Body of pancreas (tissue), 4 donors: ENCODE results near the gene IFT57. TPM values are rescaled to one million over a fixed set of nuclear protein-coding genes. Genes with fewer than 3 reads are reported as not detected.

Experiments used
- ATAC-seq: fragments of 150-250 bp; one replicate; pipeline ENCODE4 v1.9.1; 2016
- DNase-seq, 4 donors: peaks; one replicate each; pipeline ENCODE4 v3.0.0-alpha.2; 2019
- H3K27ac ChIP-seq, 4 donors: fragments of 200-600 bp; sonication (generic); 1 replicate in 3 of 4; 2 replicates in 1 of 4; pipeline versions ENCODE4 v1.5.1 to v1.6.1; 2016 to 2019; ENCODE audit warnings: mild to moderate bottlenecking in 1 of 4, mixed read lengths in 1 of 4, moderate library complexity in 1 of 4
- H3K27me3 ChIP-seq, 2 donors: fragments of 200-600 bp; sonication (generic); one replicate each; pipeline ENCODE4 v1.6.0; 2016; ENCODE audit warnings: mild to moderate bottlenecking in 1 of 2
- H3K36me3 ChIP-seq, 2 donors: fragments of 200-600 bp; sonication (generic); replicated peaks in 1 of 2; 2 replicates each; pipeline ENCODE4 v1.5.1; 2016; ENCODE audit warnings: low read depth in 2 of 2; ENCODE audit not compliant: insufficient read depth in 1 of 2
- H3K4me1 ChIP-seq: fragments of 200-600 bp; sonication (generic); one replicate; pipeline ENCODE4 v1.6.0; 2016
- H3K4me3 ChIP-seq, 2 donors: fragments of 200-600 bp; sonication (generic); 1 replicate in 1 of 2; 2 replicates in 1 of 2; pipeline ENCODE4 v1.5.1; 2016 to 2019
- H3K9me3 ChIP-seq, 3 donors: fragments of 200-600 bp; sonication (generic); 1 replicate in 2 of 3; 2 replicates in 1 of 3; pipeline ENCODE4 v1.5.1; 2016
- POLR2A ChIP-seq, 3 donors: fragments of 450-650 bp; IDR thresholded peaks; one replicate each; pipeline ENCODE4 v1.6.1; 2016; ENCODE audit warnings: antibody characterized with exemption in 3 of 3, mild to moderate bottlenecking in 2 of 3
- WGBS, 2 donors: methylation state at CpG; one replicate each; pipeline ENCODE4 v1.1.5; 2017; 5-methylcytosine and 5-hydroxymethylcytosine counted together
- intact Hi-C: fragments of 100-400 bp; cut with DNase I; formaldehyde crosslinking; loops from one replicate; pipeline ENCODE4 v1.15.1; 2023
- total RNA-seq, 2 donors: library from RNA; depleted of rRNA; stranded (reverse); fragments of >200 nt; gene quantifications; one replicate each; pipeline ENCODE4 v1.1.0, GENCODE V29; 2016
- TF ChIP-seq, protein P1 (sequence below), 7 experiments: fragments of 450-650 bp in 4 of 7; fragments of 200-600 bp in 3 of 7; sonication (generic) in 3 of 7; IDR thresholded peaks; one replicate each; pipeline ENCODE4 v1.5.1; 2016 to 2019; ENCODE audit warnings: antibody characterized with exemption in 7 of 7

The IFT57 gene
- total RNA-seq, 2 donors from 2014 or later: 33.2 to 51.1 TPM

DNA sequence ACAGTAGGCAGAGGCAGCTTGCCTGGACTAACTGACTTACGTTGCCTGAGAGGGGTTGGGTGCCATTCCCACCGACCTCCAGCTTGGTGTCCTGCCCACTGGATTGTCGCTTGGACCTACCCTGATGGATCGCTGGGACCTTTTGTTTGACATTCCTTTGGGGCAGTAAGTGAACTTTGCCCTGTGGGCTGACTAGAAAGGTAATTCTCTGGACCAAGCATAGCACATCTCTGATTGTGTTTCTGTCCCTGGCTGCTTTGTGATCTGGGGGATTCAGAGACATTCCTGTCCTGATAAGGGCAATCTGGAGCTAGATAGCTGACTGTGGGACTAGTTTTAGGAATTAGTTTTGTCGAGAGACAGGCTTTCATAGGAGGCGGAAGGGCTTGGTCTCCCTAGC lies 19.5 kb upstream of the IFT57 start:
- WGBS, 2 donors: 86 to 93% methylated on average over 3 to 6 of the region's 6 CpGs
- Histone ChIP-seq H3K36me3 (no peaks in the 10 kb centered on the region), H3K27ac (no peak overlapping the region), H3K27me3 (no peaks in the 10 kb centered on the region), H3K4me1 (no peaks in the 10 kb centered on the region), H3K9me3 (no peaks in the 10 kb centered on the region), H3K4me3 (no peak overlapping the region)
- intact Hi-C loops: no loop called here
- TF ChIP-seq, protein P1, sequence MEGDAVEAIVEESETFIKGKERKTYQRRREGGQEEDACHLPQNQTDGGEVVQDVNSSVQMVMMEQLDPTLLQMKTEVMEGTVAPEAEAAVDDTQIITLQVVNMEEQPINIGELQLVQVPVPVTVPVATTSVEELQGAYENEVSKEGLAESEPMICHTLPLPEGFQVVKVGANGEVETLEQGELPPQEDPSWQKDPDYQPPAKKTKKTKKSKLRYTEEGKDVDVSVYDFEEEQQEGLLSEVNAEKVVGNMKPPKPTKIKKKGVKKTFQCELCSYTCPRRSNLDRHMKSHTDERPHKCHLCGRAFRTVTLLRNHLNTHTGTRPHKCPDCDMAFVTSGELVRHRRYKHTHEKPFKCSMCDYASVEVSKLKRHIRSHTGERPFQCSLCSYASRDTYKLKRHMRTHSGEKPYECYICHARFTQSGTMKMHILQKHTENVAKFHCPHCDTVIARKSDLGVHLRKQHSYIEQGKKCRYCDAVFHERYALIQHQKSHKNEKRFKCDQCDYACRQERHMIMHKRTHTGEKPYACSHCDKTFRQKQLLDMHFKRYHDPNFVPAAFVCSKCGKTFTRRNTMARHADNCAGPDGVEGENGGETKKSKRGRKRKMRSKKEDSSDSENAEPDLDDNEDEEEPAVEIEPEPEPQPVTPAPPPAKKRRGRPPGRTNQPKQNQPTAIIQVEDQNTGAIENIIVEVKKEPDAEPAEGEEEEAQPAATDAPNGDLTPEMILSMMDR (IDR thresholded peaks at IDR 0.05): no peak
- TF ChIP-seq POLR2A (IDR thresholded peaks at IDR 0.05): no peak
- ATAC-seq (no peak), DNase-seq (no peak)

DNA sequence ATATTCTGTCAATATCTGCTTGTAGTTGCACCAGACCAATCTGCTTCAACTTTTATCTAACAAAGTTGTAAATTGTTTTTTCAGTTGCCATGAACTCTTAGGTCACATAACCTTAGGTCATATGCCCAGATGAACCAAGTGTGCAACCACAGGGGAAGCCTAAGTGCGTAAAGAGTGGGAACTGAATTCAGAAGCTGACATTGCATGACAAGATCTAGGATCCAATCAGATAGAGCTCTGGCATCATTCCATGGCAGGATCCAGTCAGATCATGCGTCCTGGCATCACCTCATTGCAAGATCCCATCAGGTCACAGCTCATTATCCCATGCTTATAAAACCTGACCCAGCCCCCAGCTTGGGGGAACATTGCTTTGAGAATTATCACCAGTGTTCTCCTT lies 18.9 kb upstream of the IFT57 start:
- ATAC-seq (no peak), DNase-seq (no peak)
- WGBS, 2 donors: 83 to 95% methylated on average over 2 of the region's 2 CpGs
- H3K27ac ChIP-seq: no peak overlapping the region
- no peak overlapping the region for H3K4me3 ChIP-seq
- no peaks in the 10 kb centered on the region for H3K4me1 ChIP-seq
- intact Hi-C loops: no loop called here
- no peaks in the 10 kb centered on the region for H3K27me3 ChIP-seq
- TF ChIP-seq, protein P1 (IDR thresholded peaks at IDR 0.05): no peak
- no peak for TF ChIP-seq POLR2A (IDR thresholded peaks at IDR 0.05)
- no peaks in the 10 kb centered on the region for H3K9me3 ChIP-seq
- H3K36me3 ChIP-seq: no peaks in the 10 kb centered on the region

DNA sequence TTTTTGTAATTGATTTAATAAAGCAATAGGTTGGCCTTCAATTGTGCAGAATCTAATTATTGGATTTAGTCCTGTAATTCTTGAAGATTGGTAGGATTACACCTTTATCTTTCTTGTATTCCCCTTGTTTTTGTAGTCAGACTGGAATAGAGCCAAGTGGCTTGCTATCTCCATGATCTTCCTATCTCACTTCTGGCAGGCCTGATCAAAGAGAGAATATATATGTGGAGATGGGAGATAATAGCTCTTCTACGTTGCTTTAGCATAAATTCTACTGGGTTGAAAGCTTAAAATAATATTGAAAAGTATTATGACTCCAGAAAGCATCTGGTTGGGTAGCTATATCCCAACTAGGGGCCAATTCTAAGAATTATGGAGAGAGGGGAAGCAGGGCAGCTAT lies 16.9 kb upstream of the IFT57 start:
- ATAC-seq (no peak), DNase-seq (no peak)
- intact Hi-C loops: no loop called here
- Histone ChIP-seq H3K27ac (no peak overlapping the region), H3K4me3 (no peak overlapping the region), H3K27me3 (no peaks in the 10 kb centered on the region), H3K4me1 (no peaks in the 10 kb centered on the region), H3K9me3 (no peaks in the 10 kb centered on the region), H3K36me3 (no peaks in the 10 kb centered on the region)
- TF ChIP-seq POLR2A (IDR thresholded peaks at IDR 0.05): no peak
- TF ChIP-seq, protein P1 (IDR thresholded peaks at IDR 0.05): no peak
- WGBS, 2 donors: 76 to 78% methylated on average over 1 of the region's 1 CpG

DNA sequence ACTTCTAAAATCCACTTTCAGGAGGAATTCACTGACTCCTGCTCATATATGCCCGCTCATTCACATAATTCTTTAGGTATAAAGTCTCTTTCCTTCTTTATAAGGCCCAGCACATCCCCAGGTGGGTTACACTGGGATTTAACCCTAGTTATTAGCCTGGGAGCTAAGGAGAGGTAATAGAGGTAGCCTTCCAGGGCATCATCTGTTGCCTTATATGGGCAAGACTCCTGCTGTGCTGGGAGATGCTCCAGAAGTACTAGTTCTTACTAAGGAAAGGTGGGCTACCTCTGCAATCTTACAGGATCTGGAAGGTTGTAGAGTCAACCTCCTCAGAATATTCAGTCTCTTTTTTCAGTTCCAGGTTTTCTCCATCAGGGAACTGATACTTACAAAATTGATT lies 13.1 kb upstream of the IFT57 start:
- DNase-seq: no peak
- intact Hi-C loops: no loop called here
- Histone ChIP-seq H3K36me3 (no peaks in the 10 kb centered on the region), H3K4me3 (no peak overlapping the region), H3K4me1 (no peaks in the 10 kb centered on the region), H3K27ac (no peak overlapping the region), H3K9me3 (no peaks in the 10 kb centered on the region), H3K27me3 (no peaks in the 10 kb centered on the region)
- no peak for TF ChIP-seq POLR2A (IDR thresholded peaks at IDR 0.05)
- TF ChIP-seq, protein P1 (IDR thresholded peaks at IDR 0.05): no peak
- 100% methylated on average over 1 of the region's 1 CpG for WGBS, 2 donors
- no peak for ATAC-seq

DNA sequence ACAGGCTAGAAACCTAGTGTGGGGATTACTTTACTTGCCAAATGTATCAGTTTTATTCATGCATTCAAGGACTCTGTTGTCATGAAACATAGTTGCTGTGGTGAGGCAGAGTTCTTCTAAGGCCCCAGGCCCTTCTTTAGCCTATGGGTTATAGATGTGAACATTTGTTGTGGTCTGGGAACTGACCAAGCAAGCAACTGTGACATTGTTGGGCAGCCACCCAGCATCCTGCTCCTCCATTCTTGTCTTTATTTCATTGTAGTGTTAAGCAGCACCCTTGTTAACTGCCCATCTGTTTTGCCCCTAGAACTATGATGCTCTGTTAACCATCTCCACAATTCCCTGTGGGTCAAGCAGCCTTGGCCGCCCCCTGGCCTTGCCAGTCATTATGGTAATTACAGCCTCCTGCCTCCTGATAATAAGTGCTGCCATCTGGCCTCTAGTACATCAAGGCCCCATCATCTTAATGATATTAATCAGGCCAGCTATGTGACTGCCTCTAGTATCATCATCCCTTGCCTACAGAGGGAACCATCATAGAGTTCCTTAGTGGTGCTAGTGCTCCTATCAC lies 12.2 kb upstream of the IFT57 start:
- TF ChIP-seq POLR2A (IDR thresholded peaks at IDR 0.05): no peak
- TF ChIP-seq, protein P1 (IDR thresholded peaks at IDR 0.05): no peak
- no peaks in the 10 kb centered on the region for H3K4me1 ChIP-seq
- no peak overlapping the region for H3K27ac ChIP-seq
- intact Hi-C loops: no loop called here
- ATAC-seq (no peak), DNase-seq (no peak)
- no peaks in the 10 kb centered on the region for H3K27me3 ChIP-seq
- 92 to 100% methylated on average over 1 of the region's 1 CpG for WGBS, 2 donors
- H3K36me3 ChIP-seq: no peaks in the 10 kb centered on the region
- no peak overlapping the region for H3K4me3 ChIP-seq
- H3K9me3 ChIP-seq: no peaks in the 10 kb centered on the region
